Melanocyte of skin (primary cell): ENCODE measurements around the gene FAP. TPM values are rescaled to one million over a fixed set of nuclear protein-coding genes. Genes with fewer than 3 reads are reported as not detected.

Source experiments
- total RNA-seq, 2 donors: library from RNA; depleted of rRNA; stranded (reverse); fragments of >200 nt; gene quantifications; 2 replicates each; pipeline ENCODE4 v1.2.3, GENCODE V29; 2012

FAP gene
- total RNA-seq: 10 to 100 TPM; 10.3 TPM

DNA sequence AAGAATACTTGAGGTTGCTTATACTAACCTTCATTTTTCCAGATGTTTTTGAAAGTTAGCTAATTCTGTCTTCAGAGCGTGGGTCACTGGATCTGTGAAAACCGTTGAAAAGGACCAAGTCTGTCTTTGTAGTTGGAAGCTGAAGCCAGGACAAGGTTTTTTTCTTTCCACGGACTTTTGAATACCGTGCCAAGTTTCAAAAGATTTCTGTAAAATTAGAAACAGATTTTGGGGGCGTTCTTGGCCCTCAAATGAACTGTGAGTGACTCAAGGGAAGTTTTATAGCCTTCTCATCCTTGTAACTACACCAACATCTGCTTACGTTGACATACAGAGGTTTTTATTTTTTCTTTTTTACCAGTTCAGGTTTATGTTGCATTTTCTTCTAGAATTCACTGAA, at the start of gene FAP:
Gene FAP, minus strand, starts transcription at position 152 of the 400 bp plus-strand sequence. Its CDS starts 118 bp downstream, at position 34.

DNA sequence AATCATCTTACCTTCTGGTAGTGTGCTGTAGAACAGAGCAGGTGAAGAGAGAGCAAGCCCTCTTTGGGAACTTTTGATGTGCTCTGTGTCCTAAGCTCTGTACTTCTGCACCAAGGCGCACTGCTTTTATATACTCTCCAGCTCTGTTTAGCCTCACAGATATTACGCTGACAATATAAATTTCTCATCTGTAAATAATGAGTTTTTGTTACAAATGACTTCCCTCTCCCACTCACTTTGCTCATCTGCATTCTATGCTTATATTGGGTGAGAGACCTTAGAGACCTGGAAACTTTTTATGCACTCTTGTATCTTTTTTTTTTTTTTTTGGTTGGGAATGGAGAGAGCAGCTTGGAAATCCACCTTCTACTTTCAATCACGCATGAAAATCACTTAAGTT, 91.1 kb downstream of the FAP start, which contains the start of gene GCG:
Gene GCG, minus strand, starts transcription at position 101 of the 400 bp plus-strand sequence. CDS start 3,069 bp downstream, outside the sequence.

Other genes with a start within 250 kb of the FAP start
- 100 to 1,000 TPM; 126 to 176 TPM for gene DPP4, start 169.2 kb downstream of the FAP start, total RNA-seq
- gene GCG, start 91.2 kb downstream of the FAP start, total RNA-seq: not detected
- 100 to 1,000 TPM; 106 to 150 TPM for gene IFIH1, start 75.2 kb upstream of the FAP start, total RNA-seq
- gene GCA, start 100.7 kb upstream of the FAP start, total RNA-seq: 10 to 100 TPM in 1 of 2 donors, 1 to 10 TPM in 1; 7.2 to 18.3 TPM